Stimulated activated CD4-positive, alpha-beta T cell treated with anti-CD3 and anti-CD28 coated beads, Interleukin-12 subunit alpha, Interleukin-12 subunit beta, amount 100 ng/mL, for 4 hours (primary cell): ENCODE measurements around the gene CRYM.
"Not testable (repeated sequence)": the region's sequence is repeated elsewhere in the genome, so short reads cannot be mapped to it uniquely, and the experiment has no call there.

Source experiments
- DNase-seq: peaks from one replicate; pipeline ENCODE4 v3.0.0-alpha.2; 2020

CRYM gene

DNA sequence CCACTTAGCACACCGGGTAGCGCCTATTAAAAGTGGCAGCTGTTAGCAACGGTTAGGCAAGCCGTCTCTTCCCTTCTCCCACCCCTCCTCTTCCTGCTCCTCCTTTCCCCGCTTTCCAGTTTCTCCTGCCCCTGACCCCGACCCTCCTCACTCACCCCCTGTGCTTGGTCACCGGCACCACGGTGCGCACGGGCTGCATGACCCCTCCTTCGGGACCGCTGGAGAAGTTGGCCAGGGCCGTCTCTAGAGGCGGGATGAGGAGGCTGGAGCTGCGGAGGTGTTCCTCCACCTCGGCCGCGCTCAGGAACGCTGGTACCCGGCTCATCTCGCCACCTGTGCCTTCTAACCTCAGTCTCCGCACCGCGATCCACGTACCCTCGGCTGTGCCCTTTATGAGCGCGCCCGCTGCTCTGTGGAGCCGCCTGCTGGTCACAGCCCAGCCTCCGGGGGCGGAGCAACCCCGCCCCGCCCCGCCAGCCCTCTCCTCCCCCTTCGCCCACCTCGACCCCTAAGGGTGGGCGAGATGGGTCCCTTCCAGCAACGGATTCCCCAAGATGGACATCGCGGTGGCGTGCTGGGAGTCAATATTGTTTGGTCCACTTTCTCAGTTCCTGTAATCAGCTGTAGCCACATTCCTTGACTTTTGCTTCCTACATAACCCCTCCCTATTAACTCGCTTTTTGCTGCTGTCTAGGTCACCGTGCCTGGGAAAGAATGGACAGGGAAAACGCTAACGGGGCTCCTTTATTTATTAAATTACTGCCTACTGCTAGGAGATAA lies at the start of gene CRYM:
Gene CRYM (minus strand): TSS at position 364 of the 780 bp plus-strand sequence. CDS start 39 bp downstream, at position 325.
- peak; percentile 51 for DNase-seq

DNA sequence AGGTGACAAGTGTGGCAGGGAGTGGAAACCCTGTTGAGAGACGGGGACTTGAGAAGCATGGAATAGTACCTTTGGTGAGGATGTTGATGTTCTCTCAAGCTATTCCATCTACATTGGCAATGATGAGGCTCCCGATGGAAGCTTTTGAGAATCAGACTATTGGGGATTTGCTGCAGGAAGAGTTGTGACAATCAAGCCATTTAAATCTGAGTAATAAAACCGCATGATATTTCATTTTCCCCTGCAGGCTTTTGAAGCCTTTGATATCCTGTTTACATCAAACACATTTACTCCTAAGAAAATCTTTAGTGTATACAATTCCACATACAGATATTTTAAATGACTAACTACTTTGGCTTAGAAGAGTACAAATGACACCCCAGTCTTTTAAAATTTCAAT lies 49.0 kb upstream of the CRYM start:
- DNase-seq: no peak

DNA sequence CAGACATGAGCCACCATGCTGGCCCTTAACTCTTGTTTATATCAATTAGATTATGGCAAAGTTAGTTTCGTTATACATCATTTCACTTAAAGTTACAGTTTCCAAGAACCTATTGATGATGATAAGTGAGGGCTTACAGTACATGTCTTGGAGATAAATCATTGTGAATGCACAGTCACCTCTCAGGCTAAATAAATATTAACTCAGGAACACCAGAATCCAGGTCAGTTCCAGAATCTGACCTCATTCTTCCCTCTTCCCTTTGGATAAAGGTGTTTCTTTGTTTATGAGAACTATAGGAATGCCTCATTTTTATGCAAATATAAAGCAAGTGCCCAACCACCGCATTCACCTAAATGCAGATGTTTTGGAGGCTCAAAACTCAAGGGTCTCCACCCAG lies 48.4 kb upstream of the CRYM start:
- no peak for DNase-seq

DNA sequence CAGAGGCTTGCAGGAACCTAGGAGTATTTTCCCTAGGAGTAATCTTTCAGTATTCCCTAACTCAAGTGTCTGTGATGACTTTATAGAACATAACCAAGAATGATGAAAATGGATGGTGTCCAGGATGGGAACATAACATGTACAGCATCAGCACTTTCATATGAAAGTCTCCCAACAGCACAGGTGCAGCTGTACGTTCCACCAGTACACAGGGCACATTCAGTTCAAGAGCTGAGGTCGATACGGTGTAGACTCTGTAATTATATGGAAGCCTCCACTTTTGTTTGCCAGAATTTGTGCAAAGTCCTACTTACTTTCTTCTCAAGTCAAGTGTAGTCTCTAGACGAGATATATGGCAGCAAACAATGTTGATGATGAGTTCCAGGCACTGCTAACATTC lies 46.2 kb upstream of the CRYM start:
- no peak for DNase-seq

DNA sequence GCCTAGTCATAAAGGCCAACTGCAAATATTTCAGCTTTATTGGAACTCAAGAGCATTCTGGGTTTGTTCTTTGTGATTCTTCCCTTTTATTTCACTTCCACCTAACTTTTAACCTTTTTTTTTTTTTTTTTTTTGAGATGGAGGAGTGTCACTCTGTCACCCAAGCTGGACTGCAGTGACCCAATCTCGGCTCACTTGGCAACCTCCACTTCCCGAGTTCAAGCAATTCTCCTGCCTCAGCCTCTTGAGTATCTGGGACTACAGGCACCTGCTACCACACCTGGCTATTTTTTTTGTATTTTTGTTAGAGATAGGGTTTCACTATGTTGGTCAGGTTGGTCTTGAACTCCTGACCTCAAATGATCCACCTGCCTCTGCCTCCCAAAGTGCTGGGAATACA lies 44.2 kb upstream of the CRYM start:
- not testable (repeated sequence) for DNase-seq

DNA sequence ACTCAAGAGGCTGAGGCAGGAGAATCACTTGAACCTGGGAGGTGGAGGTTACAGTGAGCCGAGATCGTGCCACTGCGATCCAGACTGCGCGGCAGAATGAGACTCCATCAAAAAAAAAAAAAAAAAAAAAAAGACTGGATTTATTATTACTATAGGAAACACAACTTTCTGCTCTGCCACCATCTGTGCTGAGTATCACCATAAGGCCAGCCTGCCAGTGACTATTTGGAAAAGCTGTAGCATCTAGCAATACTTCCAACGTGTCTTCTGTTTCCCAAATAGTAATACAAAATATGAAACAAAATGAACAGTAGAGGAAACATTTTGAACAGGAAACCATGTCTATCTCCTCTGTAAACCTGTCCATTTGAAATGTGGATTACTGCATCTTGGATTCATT lies 43.6 kb upstream of the CRYM start:
- no peak for DNase-seq

DNA sequence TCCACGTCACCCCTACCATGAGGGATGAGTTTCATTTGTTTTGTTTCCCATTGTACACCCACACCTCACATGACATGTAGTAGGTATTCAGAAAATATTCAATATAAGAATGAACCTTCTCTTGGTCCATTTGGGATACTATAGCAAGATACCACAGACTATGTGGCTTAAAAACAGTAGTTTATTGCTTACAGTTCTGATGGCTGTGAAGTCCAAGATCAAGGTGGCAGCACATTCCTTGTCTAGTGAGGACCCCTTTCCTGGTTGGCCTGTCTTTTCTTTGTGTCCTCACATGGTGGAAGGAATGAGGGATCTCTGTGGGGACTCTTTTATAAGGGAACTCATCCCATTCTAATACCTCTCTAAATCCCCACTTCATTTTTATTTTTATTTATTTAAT lies 36.2 kb upstream of the CRYM start:
- no peak for DNase-seq

DNA sequence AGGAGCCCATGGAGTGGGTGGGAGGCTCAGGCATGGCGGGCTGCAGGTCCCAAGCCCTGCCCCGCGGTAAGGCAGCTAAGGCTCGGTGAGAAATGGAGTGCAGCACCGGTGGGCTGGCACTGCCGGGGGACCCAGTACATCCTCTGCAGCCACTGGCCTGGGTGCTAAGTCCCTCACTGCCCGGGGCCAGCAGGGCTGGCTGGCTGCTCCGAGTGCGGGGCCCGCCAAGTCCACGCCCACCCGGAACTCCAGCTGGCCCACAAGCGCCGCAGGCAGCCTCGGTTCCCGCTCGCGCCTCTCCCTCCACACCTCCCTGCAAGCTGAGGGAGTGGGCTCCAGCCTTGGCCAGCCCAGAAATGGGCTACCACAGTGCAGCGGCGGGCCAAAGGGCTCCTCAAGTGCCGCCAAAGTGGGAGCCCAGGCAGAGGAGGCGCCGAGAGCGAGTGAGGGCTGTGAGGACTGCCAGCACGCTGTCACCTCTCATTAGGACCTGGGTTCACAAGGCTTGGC lies 34.8 kb upstream of the CRYM start:
- DNase-seq: not testable (repeated sequence)

DNA sequence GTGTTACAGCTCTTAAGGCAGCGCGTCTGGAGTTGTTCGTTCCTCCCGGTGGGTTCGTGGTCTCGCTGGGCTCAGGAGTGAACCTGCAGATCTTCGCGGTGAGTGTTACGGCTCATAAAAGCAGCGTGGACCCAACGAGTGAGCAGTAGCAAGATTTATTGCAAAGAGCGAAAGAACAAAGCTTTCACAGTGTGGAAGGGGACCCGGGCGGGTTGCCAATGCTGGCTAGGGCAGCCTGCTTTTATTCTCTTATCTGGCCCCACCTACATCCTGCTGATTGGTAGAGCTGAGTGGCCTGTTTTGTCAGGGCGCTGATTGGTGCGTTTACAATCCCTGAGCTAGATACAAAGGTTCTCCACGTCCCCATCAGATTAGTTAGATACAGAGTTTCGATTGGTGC lies 34.0 kb upstream of the CRYM start:
- not testable (repeated sequence) for DNase-seq

DNA sequence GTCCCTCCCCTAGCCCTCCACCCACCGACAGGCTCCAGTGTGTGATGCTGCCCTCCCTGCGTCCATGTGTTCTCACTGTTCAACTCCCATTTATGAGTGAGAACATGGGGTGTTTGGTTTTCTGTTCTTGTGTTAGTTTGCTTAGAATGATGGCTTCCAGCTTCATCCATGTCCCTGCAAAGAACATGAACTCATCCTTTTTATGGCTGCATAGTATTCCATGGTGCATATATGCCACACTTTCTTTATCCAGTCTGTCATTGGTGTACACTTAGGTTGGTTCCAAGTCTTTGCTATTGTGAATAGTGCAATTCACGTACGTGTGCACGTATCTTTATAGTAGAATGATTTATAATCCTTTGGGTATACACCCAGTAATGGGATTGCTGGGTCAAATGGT lies 28.6 kb upstream of the CRYM start:
- not testable (repeated sequence) for DNase-seq

DNA sequence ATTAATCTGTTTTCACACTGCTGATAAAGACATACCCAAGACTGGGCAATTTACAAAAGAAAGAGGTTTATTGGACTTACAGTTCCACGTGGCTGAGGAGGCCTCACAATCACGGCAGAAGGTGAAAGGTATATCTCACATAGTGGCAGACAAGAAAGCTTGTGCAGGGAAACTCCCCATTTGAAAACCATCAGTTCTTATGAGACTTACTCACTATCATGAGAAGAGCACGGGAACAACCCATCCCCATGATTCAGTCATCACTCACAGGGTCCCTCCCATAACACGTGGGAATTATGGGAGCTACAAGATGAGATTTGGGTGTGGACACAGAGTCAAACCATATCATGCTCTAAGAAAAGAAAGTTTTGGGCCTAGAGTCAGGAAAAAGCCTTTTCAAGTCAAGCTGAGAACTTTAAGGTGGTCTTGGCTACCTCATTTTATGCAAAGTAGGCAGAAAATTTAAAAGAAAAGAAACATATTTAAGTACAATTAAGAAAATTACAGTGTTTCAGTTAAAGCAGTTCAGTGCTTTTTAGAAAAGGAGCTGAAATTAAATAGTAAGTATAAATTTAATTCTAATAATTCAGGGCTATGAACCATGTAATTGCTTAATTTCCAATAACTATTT lies 24.9 kb upstream of the CRYM start:
- DNase-seq: no peak

DNA sequence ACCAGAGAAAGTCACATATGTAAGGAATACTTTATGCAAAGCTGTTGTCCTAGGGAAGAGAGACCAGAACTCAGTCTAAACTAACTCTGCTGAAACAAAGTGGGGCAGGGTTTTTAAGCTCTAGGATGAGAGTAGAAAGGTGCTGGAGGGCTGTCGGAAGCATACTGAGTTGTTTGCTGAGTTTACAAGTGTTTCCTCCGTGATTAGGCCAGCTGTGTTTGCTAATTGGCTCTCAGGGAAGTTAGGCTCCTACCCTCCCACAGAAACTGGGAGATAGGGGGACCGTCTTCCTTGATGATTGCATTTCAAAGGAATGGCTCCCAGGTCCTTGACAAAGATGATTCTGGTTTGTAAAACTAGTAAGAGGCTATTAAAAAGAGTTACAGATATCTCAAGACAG lies 24.4 kb upstream of the CRYM start:
- DNase-seq: no peak

DNA sequence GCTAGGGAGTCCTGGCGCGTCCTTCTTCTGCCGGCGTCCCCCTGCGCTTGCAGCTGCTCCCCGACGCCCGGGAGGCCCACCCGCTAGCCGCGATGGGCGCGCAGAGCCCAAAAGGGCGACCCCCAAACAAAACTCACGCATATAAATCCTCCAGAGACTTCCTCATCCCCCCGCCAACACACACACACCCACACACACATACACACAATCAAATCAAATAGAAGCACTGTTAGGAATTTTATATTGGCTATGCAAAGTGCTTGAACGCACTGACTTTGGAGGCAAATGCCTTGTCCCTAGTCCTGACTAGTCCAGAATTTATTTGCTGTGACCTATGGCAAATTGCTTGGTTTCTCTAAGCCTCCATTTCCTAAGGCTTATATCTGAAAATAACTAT lies 23.8 kb upstream of the CRYM start:
- no peak for DNase-seq

DNA sequence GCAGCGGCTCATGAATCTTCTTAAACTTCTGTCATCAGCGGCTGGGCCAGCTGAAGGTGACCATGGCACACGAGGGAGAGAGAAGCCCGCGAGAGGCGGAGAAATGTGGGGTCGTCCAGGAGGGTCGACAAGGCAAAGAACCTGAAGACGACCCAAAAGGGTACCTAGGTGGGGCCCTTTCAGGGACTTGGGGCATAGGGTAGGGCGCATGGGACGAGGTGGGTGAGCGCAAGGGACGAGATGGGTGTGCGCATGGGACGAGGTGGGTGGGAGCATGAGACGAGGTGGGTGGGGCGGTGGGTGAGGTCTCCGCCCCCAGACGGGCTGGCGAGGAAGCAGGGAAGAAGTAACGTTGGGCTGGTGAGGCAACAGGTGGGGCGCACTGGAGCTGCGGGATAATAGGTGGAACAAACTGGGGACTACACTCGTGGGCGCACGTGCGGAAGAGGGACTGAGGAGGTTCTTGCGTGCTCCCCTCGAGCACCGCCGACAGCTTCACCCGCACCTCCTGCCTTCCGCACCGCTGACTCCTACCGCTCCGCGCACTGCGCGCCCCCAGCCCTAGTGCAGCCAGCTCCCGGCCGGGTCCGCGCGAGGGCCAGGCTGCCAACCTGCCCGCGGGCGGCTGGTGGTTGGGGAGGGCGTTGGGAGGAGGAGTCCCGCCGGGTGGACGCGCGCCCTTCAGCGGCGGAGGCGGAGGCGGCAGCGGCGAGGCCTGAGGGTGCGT lies 23.2 kb upstream of the CRYM start:
- DNase-seq: peak; percentile 45

DNA sequence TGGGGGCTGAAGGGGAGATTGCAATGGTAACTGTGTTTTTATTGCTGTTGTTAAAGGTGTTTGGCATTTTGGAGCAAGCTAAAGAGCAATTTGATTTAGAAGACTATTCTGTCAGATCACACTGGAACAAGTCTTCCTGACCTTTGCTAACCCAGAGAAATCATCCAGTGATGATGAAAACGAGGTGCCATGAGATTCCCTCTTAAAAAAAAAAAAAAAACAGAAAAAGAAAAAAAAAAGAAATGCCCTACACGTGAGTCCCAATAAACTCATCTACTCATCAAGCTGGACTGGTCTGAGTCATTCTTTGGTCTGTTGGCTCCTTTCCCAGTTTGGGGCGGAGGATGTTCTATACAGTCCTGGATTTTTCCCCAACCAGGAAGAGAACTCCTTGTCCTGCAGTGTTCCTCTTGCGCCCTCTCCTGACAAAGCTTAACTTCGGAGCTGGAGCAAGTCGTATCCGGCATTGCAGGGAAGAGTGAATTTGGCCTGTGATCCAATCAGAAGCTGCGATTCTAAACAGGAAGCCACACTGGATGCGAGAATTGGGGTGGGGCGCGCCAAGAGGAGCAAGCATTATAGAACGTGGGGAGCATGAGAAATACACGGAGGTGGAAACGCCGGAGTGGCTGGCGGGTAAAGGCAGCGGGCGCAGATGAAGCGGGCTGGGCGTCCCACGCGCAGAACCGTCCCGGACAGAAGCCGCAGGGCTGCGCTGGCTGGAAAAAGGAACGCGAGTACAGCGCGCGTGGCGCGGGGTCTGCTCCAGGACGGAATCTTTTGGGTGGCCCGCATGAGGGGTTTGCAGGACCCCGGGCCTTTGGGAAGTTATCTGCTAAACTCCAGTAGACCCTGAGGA lies 22.4 kb upstream of the CRYM start:
- peak; percentile 43 for DNase-seq

DNA sequence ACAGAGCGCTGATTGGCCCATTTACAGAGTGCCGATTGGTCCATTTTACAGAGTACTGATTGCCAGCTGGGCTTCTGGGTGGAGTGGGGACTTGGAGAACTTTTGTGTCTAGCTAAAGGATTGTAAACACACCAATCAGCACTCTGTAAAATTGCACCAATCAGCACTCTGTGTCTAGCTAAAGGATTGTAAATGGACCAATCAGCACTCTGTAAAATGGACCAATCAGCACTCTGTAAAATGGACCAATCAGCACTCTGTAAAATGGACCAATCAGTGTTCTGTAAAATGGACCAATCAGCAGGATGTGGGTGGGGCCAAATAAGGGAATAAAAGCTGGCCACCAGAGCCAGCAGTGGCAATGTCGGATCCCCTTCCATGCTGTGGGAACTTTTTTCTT lies 11.7 kb upstream of the CRYM start:
- not testable (repeated sequence) for DNase-seq

DNA sequence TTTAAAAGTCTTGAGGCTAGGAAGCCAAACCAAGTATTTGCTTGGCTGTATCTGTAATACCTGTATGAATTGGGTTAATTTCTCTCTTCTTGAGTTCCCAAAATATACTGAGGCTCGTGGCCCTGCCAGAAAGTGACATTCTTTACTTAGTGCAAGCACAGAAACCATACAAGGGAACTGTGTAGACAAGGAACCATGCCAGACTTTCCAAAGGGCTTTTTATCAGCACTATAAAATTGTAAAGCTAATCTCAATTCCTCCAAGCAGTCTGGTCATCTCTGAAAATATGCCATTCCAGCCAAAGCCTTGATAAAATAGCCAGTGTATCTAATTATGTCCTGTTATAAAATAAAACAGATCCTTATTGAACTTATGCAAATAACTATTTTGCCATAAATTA lies 7.2 kb upstream of the CRYM start:
- no peak for DNase-seq

DNA sequence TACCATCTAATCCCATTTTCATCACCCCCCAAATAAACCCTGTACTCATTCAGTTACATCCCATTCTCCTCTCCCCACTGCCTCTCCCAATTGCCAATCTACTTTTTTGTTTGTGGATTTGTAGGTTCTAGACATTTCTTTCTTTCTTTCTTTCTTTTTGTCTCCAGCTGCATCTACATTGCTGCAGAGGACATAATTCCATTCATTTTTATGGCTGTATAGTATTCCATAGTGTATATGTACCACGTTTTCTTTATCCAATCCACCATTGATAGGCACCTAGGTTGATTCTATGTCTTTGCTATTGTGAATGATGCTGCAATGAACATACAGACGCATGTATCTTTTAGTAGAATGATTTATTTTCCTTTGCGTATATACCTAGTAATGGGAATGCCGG lies 6.3 kb upstream of the CRYM start:
- no peak for DNase-seq

DNA sequence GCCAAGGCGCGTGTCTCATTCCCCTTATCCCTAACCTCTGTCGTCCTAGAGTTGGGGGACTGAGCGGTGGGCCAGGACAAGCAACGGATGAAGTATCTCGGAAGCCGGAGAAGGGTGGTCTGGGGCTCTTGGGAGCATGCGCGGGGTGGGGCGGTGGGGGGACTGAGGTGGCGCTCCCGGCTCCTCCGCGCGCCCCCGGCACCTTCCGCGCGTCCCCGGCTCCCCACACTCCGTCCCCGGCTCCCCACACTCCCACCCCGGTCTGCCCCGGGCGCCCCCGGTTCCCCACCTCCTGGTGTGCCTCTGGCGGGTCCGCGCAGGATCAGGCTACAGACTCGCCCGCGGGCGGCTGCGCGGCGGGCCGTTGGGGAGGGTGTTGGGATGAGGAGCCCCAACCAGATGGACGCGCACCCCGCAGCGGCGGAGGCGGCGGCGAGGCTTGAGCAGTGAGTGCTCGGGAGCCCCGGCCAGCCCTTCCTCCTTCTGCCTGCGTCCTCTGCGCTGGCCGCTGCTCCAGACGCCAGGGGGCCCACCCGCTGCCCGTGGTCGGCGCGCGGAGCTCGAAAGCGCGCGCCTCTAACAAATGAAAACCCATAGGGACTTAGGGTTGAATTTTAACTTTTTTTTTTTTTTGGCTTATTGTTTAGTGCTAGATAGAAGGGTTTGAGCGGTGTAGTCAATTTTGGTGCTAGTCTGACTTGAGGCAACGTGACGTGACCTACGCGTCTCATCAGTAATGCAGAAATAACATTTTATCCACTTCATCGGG lies 5.6 kb upstream of the CRYM start:
- no peak for DNase-seq

DNA sequence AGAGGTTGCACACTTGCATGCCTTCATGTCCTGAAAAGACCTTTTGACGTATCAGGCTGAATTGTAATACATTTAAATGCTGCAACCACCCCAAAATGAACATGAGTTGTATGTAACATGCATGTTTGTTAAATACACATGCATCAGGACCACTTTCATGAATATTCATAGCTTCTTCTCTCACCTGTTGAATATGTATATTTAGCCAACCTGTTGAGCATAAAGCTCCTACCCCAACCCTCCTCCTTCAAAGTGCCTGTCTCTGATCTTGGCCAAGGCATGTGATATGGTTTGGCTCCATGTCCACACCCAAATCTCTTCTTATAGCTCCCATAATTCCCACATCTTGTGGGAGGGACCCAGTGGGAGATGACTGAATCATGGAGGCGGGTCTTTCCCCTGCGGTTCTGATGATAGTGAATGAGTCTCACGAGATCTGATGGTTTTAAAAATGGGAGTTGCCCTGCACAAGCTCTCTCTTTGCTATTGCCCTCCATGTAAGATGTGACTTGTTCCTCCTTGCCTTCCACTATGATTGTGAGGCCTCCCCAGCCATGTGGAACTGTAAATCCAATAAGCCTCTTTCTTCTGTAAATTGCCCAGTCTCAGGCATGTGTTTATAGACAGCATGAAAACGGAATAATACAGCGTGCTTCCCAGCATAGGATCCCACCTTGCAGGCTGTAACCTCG lies 3.8 kb upstream of the CRYM start:
- no peak for DNase-seq

DNA sequence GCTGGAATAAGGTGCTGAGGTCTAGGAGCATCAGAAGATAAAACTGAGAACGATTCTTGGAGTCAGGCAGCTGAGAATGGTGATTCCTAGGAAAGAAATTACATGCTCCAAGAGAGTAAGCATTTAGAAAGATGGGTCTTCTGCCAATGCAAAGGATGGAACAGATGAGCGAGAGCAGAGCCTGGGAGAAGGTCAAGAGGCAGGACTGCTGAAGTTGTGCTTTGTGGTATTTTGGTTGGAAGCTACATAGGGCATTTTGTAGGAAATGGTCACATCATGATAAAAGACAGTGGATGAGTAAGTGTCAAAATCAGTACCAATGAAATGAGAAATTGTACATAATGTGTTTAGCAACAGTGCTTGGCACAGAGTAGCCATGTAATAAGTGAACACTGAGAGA lies 1.4 kb upstream of the CRYM start:
- no peak for DNase-seq
